Parathyroid adenoma (tissue), 2 donors: ENCODE data around the gene RFX2.

Experiments used
- H2AFZ ChIP-seq: fragments of 300-600 bp; sonication (generic); one replicate; pipeline ENCODE4 v1.7.0; 2017; ENCODE audit warnings: antibody characterized with exemption, mild to moderate bottlenecking
- H3K27ac ChIP-seq: fragments of 300-600 bp; sonication (generic); one replicate; pipeline ENCODE4 v1.7.0; 2017
- H3K27me3 ChIP-seq: fragments of 300-600 bp; sonication (generic); one replicate; pipeline ENCODE4 v1.7.0; 2017; ENCODE audit warnings: low read length; ENCODE audit not compliant: control insufficient read depth, insufficient read depth
- H3K36me3 ChIP-seq: fragments of 300-600 bp; sonication (generic); one replicate; pipeline ENCODE4 v1.7.0; 2017; ENCODE audit warnings: low read length; ENCODE audit not compliant: control insufficient read depth, insufficient read depth
- H3K4me1 ChIP-seq: fragments of 300-600 bp; sonication (generic); one replicate; pipeline ENCODE4 v1.7.0; 2017; ENCODE audit warnings: control low read depth
- H3K4me2 ChIP-seq: fragments of 300-600 bp; sonication (generic); one replicate; pipeline ENCODE4 v1.7.0; 2017; ENCODE audit warnings: low read length
- H3K4me3 ChIP-seq: fragments of 300-600 bp; sonication (generic); one replicate; pipeline ENCODE4 v1.7.0; 2017; ENCODE audit warnings: low read depth, low read length
- H3K79me2 ChIP-seq: fragments of 300-600 bp; sonication (generic); one replicate; pipeline ENCODE4 v1.7.0; 2017; ENCODE audit warnings: control low read depth
- H3K9ac ChIP-seq: fragments of 300-600 bp; sonication (generic); one replicate; pipeline ENCODE4 v1.7.0; 2017; ENCODE audit warnings: mild to moderate bottlenecking
- H3K9me3 ChIP-seq: fragments of 300-600 bp; sonication (generic); one replicate; pipeline ENCODE4 v1.7.0; 2017; ENCODE audit warnings: low read length; ENCODE audit not compliant: control insufficient read depth
- CTCF ChIP-seq: fragments of 300-600 bp; sonication (generic); IDR thresholded peaks from one replicate; pipeline ENCODE4 v1.7.0; 2017; ENCODE audit warnings: antibody characterized with exemption, mild to moderate bottlenecking
- donor health status: primary hyperparathyroidism.

The RFX2 gene

GRCh38 chr19:5957170-5957569, 153.1 kb downstream of the RFX2 start:
- no peak for TF ChIP-seq CTCF
- peaks cover 46% of the 10 kb centered on the region for H3K4me1 ChIP-seq
- H3K27ac ChIP-seq = no peak overlapping the region
- no peaks in the 10 kb centered on the region for H3K27me3 ChIP-seq
- no peak overlapping the region for H3K9ac ChIP-seq
- no peak overlapping the region for H3K4me3 ChIP-seq
- H2AFZ ChIP-seq = no peak overlapping the region
- no peak overlapping the region for H3K4me2 ChIP-seq
- no peaks in the 10 kb centered on the region for H3K36me3 ChIP-seq
- H3K79me2 ChIP-seq = peaks cover 73% of the 10 kb centered on the region
- H3K9me3 ChIP-seq = no peaks in the 10 kb centered on the region

GRCh38 chr19:5956728-5957127, 153.6 kb downstream of the RFX2 start:
- no peaks in the 10 kb centered on the region for H3K27me3 ChIP-seq
- H3K9me3 ChIP-seq = no peaks in the 10 kb centered on the region
- H3K27ac ChIP-seq = no peak overlapping the region
- H3K4me3 ChIP-seq = no peak overlapping the region
- H3K36me3 ChIP-seq = no peaks in the 10 kb centered on the region
- H3K4me1 ChIP-seq = peaks cover 42% of the 10 kb centered on the region
- TF ChIP-seq CTCF = no peak
- peaks cover 75% of the 10 kb centered on the region for H3K79me2 ChIP-seq
- H2AFZ ChIP-seq = no peak overlapping the region
- H3K4me2 ChIP-seq = peak overlapping the region; percentile 46
- H3K9ac ChIP-seq = no peak overlapping the region

GRCh38 chr19:5956323-5956722, 154.0 kb downstream of the RFX2 start:
- H3K36me3 ChIP-seq = no peaks in the 10 kb centered on the region
- peak overlapping the region; percentile 7 for H3K4me3 ChIP-seq
- H3K9ac ChIP-seq = no peak overlapping the region
- H3K4me1 ChIP-seq = peaks cover 38% of the 10 kb centered on the region
- H3K27ac ChIP-seq = no peak overlapping the region
- peak overlapping the region; percentile 46 for H3K4me2 ChIP-seq
- TF ChIP-seq CTCF = no peak
- no peak overlapping the region for H2AFZ ChIP-seq
- no peaks in the 10 kb centered on the region for H3K9me3 ChIP-seq
- peaks cover 75% of the 10 kb centered on the region for H3K79me2 ChIP-seq
- no peaks in the 10 kb centered on the region for H3K27me3 ChIP-seq

- no peaks in the 10 kb centered on the region for H3K9me3 ChIP-seq
- no peak overlapping the region for H2AFZ ChIP-seq
- no peak overlapping the region for H3K4me3 ChIP-seq
- H3K4me1 ChIP-seq = peaks cover 30% of the 10 kb centered on the region
- H3K27me3 ChIP-seq = no peaks in the 10 kb centered on the region
- no peak overlapping the region for H3K9ac ChIP-seq
- H3K4me2 ChIP-seq = no peak overlapping the region
- H3K79me2 ChIP-seq = peaks cover 70% of the 10 kb centered on the region
- no peak for TF ChIP-seq CTCF
- no peaks in the 10 kb centered on the region for H3K36me3 ChIP-seq
- no peak overlapping the region for H3K27ac ChIP-seq
Observed at GRCh38 chr19:5955636-5955935, 154.7 kb downstream of the RFX2 start.

- Histone ChIP-seq H3K27ac (peak overlapping the region; percentile 34), H3K36me3 (no peaks in the 10 kb centered on the region), H3K9me3 (no peaks in the 10 kb centered on the region), H3K27me3 (no peaks in the 10 kb centered on the region), H3K79me2 (peaks cover 70% of the 10 kb centered on the region), H3K4me3 (no peak overlapping the region), H3K9ac (no peak overlapping the region), H2AFZ (no peak overlapping the region), H3K4me1 (peaks cover 25% of the 10 kb centered on the region), H3K4me2 (peak overlapping the region; percentile 44)
- TF ChIP-seq CTCF = no peak
Observed at GRCh38 chr19:5954293-5954692, 156.0 kb downstream of the RFX2 start.
